HS-27A (cell line): ENCODE results near the gene TACR2.

Experiments used
- DNase-seq: peaks from one replicate; pipeline ENCODE4 v3.0.0-alpha.2; 2012; ENCODE audit warnings: low read depth, missing footprints

The TACR2 gene

DNA sequence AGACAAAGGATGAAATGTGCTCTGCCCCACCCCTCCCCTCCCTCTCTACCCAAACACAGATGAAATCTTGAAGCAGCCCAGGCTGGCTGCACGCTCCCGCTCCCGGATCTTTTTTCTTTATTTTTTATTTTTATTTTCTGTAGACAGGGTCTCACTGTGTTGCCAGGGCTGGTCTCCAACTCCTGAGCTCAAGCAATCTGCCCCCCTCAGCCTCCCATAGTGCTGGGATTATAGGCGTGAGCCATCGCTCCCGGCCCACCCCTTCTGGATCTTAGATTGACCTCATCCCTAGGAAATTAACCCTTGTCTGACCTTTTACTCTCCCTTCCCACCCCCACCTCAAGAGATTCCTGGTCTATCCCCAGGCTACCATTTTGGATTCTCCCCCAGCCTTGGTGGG is 14.3 kb downstream of the TACR2 start:
- DNase-seq, result no peak

DNA sequence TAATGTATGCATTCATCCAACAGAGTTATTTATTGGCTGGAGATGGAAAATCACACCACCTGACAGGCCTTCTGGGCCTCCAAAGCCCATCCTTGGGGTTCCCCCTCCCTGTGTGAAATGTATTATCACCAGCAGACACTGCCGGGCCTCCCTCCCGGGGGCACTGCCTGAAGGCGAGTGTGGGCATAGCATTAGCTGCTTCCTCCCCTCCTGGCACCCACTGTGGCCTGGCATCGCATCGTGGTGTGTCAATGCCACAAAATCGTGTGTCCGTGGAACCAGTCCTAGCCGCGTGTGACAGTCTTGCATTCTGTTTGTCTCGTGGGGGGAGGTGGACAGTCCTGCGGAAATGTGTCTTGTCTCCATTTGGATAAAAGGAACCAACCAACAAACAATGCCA is 15.3 kb downstream of the TACR2 start:
- DNase-seq, result no peak

DNA sequence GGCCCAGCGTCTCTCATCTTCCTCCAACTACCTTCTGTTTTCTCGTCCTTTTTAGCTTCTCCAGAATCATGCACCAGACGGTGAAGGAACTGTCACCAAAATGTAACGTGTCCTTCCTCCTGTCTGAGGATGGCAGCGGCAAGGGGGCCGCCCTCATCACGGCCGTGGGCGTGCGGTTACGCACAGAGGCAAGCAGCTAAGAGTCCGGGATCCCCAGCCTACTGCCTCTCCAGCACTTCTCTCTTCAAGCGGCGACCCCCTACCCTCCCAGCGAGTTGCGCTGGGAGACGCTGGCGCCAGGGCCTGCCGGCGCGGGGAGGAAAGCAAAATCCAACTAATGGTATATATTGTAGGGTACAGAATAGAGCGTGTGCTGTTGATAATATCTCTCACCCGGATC is 15.8 kb downstream of the TACR2 start:
- no peak for DNase-seq

GRCh38 chr10:69398466-69398865 is 18.3 kb downstream of the TACR2 start:
- DNase-seq, result no peak

DNA sequence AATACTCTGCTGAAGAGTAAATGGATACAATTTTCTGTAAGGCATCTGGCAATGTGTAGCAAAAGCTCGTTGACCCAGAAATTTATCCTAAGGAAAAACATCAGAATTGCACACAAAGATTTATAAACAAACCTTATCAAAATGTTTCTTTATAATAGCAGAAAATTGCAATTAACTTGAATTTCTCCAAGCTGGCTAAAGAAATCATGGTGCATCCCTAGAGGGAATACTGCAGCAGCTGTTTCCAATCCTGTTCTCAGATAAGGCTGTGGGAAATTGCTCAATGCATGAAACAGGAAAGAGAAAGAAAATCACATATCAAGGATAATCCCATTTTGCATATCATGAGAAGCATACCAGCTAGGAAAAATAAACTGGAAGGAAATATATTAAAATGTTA is 18.7 kb downstream of the TACR2 start:
- DNase-seq, result no peak

GRCh38 chr10:69394020-69394419 is 22.7 kb downstream of the TACR2 start:
- DNase-seq, result no peak

DNA sequence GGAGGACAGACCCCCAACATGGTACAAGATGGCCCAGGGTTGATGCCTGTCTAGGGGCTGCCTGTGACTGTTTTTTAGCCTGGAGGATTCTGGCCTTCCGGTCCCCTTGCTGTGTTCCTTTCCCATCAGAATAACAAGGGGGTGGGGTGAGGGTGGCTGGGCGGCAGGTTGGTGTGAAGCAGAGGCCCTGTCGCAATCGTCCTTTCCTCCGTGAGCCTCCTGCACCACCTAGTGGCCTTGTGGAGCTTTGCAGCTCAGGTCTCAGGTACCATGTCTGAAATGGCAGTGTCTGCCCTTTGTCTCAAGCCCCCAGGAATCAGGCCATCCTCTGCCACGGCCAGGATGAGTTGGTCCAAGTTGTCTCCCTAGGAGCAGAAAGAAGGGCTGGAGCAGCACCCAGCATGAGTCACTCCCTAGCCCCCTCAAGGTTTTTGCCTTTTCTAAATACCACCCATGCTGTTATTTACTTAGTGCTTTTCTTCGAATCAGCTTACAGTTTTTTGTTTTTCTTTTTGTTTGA is 24.2 kb downstream of the TACR2 start:
- peak; percentile 46 for DNase-seq

- no peak for DNase-seq
Measured at GRCh38 chr10:69391158-69391557, 25.6 kb downstream of the TACR2 start.

DNA sequence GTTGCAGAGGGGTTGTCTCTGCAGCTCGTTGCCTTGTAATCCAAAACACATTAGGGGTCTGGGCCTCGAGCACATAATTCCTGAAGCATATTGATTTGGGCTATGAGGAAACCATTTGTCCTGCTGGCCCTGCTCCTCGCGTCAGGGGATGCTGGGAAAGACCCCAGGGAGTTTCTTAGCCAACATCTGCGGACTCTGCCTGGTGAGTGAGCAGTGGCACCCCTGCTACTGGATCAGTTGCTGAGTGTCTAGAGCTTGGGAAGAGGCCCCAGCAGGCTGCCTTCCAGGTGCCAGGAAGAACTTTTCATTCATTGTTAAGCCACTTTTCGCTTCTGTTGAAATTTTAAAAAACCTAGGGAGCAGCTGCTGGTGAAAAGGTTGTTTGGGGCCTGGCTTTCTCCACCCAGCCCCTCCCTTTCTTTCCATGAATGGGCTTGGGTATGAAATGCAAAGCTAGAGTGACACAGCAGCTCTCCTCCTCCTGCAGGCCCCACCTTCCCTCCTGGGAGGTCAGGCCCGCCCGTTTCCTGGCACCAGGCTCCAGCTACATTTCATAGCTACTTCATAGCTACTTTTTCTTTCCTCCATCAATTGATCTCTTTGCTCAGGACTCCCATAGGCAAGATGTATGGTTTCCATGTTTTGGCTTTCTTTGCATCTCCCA is 26.8 kb downstream of the TACR2 start:
- no peak for DNase-seq

DNA sequence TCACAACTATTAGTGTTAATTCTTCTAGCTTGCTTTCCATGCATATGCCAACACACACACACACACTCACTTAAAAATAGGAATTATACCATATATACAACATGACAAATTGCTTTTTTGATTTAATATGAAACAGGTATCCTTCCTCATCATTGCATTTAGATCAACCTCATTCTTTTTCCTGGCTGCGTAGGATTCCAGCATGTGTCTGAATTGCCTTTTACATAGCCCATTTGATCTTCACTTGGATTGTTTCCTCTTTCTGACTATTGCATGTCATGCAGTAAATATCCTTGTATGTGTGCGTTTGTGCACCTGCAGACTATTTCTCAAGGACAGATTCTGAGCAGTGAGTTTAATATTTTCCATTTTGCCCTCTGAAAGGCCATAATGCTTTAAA is 28.2 kb downstream of the TACR2 start:
- no peak for DNase-seq

DNA sequence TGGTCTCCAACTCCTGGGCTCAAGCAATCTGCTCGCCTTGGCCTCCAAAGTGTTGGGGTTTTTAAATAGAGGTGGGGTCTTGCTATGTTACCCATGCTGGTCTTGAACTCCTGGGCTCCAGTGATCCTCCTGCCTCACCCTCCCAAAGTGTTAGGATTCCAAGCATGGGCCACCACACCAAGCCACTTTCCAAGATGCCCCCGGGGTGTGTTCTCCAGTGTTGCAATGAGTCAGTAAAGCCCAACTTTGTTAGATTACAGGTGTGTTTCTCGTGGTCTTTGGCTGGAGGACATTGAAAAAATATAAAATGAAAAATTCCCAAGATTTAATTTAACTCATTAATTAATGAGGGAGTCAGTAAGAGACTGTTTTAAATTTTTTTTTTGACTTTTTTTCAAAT is 29.2 kb downstream of the TACR2 start:
- DNase-seq, result no peak

- no peak for DNase-seq
Measured at GRCh38 chr10:69385454-69386350, 31.0 kb downstream of the TACR2 start.

GRCh38 chr10:69384320-69384719 is 32.4 kb downstream of the TACR2 start:
- DNase-seq, result no peak

- DNase-seq, result no peak
Measured at GRCh38 chr10:69383558-69383957, 33.2 kb downstream of the TACR2 start.

- DNase-seq, result no peak
Measured at GRCh38 chr10:69382382-69383117, 34.2 kb downstream of the TACR2 start.

GRCh38 chr10:69379800-69380199 is 36.9 kb downstream of the TACR2 start:
- no peak for DNase-seq

- DNase-seq, result no peak
Measured at GRCh38 chr10:69377933-69378332, 38.8 kb downstream of the TACR2 start.

DNA sequence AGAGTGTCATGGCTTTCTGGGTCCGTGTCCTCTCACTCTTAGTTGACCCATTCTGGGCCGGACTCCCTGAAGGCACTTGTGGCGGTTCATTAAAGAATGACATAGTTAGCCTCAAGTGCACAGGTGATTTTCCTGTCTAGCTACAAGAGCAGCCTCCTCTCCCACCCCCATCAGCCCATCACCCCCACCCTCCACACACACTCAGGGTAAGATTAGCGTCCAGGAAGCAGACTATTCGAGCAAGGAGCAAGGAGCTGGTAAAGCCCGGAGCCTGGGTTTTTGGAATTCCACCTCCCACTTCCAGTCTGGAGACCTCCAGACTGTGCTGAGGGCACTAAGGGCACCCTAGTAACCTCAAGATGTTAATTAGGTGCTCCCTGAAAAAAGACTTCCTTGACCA is 39.5 kb downstream of the TACR2 start:
- no peak for DNase-seq

GRCh38 chr10:69376662-69377061 is 40.1 kb downstream of the TACR2 start:
- DNase-seq, result no peak

- no peak for DNase-seq
Measured at GRCh38 chr10:69375307-69376151, 41.2 kb downstream of the TACR2 start.

- no peak for DNase-seq
Measured at GRCh38 chr10:69374931-69375306, 41.8 kb downstream of the TACR2 start.

GRCh38 chr10:69374242-69374641 is 42.5 kb downstream of the TACR2 start:
- no peak for DNase-seq
